HTERT RPE-1 (cell line): Measurements from ENCODE around the gene UNC13C.

ENCODE experiments used
- in situ Hi-C: fragments of 300-500 bp; cut with MboI; formaldehyde crosslinking; loops from 4 replicates; pipeline ENCODE4 v1.14.3; 2020; ENCODE audit warnings: low sequenced_read_pairs

Gene UNC13C

DNA sequence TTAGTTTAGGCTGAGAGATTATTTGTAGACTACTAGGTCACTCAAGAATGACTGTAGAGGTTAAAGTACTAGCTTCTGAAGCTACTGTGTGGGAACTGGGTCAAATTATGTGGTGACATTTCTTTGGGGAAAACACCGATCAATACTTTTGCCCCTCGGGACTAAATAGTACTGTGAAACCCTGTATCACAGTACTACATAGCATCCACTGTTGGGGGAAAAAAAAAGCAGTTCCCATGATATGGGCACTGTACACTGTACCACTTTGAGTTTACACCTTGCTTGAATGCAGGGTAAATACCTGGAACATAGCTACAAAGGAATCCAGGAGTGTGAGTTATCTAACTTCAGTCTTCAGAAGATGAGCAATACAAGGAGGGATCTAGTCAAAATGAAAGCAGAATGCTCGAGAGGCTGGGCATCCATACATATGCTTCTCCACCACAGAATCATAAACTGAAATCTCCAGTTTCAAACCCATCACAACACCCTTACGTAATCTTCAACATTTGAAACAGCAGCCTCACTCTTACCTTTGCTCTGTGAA is 311.4 kb downstream of the UNC13C start:
- in situ Hi-C loops = no loop called here

- in situ Hi-C loops = no loop called here
Measured at GRCh38 chr15:54298396-54298795, 320.2 kb downstream of the UNC13C start.

DNA sequence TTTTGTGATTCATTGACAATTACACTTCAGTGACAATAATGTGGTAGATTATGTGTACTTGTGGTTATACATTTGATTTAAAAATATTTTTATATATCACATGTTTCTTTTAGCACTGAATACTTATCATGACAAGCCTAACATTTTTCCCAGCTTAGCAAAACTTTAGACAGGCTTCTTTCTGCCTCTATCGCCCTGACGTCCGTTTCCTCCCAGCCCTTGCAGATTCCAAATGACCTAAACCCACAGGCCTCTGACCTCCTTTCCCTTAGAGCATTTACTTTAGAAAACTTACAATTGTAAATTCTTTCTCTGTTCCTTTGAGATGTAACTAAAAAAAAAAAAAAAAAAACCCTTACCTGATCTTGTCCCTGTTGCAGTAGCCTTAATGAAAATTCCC is 326.1 kb downstream of the UNC13C start:
- in situ Hi-C loops = no loop called here

DNA sequence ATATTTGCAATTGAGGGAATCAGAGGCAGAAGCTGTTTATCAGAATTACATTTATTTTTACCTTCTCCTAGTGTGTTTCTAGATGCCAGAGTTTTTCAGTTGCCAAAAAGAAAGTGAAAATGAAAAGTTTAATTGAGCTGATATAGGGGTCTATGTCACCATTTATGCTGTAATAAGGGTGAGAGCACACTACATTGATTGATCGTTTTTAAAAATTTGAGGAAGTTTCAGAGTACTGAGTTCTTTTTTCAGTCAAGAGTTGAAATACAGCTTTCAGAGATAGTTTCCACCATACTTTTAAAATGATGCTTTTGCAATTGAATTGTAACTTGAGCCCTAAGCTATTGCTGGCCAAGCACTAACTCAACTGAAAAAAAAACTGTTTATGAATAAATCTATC is 326.9 kb downstream of the UNC13C start:
- in situ Hi-C loops = no loop called here

- in situ Hi-C loops = no loop called here
Measured at GRCh38 chr15:54307252-54307902, 329.1 kb downstream of the UNC13C start.

DNA sequence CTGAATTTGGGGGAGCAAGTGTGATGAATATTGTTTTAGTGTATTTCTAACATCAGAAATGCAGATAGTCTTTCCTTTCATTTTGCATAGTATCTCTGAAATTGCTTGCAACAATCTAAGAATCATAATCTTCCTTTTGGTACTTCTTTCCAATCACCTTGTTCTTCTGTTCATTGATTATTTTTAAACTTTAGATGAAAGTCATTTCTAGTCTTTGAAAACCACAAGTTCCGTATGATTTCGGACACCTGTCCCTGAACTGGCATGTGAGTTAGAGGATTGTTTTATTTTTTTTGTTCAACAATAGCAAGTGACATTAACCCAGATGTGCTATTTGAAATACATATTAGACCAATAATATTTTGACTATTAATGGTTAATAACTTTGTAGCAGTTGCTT is 329.7 kb downstream of the UNC13C start:
- in situ Hi-C loops = no loop called here

DNA sequence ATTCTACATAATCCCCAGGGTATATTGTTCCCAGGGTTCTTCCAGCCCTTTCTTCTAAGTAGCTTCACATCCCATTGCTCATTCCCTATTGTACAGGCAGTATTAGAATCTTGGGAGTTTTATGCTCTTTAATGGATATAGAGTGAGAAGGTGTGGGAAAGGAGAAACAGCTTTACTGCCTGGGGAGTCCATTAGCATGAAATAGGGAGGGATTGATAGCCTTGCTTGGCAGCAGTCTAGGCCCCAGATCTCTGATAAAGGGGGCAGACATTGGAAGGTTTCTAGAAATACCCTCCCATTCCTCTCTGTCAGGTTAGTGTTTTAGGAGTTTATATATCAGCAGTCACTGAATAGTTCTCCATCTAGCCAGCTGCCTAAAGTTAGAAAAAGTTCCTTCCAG is 334.3 kb downstream of the UNC13C start:
- in situ Hi-C loops = no loop called here

GRCh38 chr15:54321426-54321825 is 343.2 kb downstream of the UNC13C start:
- in situ Hi-C loops = no loop called here

DNA sequence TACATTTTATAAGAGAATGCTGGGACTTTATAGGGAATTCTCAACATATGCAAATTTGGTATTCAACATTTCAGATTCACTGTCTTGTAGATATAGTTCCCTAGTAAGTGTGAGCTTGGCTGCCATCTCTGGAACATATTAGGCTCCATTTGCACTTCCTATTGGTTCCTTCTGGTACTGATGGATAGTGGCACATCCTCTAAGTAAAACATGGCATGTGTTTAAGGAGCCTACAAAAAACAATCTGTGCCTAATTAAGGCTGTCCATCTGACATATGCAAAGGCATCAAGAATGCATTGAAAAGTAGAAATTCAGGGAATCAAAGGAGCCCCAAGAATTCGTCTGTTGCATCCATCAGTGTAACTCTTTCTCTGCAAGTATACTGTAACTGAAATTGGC is 344.1 kb downstream of the UNC13C start:
- in situ Hi-C loops = no loop called here

DNA sequence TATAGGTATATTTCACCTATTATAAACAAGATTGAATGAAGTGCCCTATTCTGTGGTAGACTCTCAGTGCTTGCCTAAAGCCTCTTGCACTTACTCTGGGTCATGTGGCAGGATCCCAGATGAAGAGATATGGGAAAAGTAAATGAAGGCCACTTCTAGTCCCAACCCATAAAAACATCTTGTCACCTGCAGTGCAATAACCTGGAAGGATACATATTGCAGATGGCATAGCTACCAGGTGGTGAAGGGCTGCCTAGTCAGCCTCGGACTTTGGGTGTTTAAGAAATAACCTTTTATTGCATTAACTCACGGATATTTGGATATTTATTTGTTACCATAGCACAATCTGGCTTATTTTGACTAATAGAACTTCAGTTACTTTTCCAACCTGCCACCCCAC is 367.1 kb downstream of the UNC13C start:
- in situ Hi-C loops = no loop called here

DNA sequence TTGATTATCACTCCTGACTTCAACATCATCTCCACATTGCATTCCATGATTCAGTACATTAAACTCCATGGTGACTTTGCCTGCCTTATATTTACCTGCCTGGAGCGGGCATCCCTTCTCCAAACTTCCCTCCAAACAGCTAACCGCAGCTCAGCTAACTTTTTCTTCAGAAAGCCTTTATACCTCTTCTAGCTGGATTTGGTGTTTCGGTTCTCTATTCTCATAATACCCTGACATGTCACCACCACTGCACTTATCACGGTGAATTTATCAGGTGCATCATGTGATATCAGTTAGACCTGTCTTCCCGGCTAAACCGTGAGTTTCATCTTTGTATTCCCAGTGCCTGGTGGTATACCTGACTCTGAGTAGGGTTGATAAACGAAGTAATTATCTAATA is 367.6 kb downstream of the UNC13C start:
- in situ Hi-C loops = no loop called here

DNA sequence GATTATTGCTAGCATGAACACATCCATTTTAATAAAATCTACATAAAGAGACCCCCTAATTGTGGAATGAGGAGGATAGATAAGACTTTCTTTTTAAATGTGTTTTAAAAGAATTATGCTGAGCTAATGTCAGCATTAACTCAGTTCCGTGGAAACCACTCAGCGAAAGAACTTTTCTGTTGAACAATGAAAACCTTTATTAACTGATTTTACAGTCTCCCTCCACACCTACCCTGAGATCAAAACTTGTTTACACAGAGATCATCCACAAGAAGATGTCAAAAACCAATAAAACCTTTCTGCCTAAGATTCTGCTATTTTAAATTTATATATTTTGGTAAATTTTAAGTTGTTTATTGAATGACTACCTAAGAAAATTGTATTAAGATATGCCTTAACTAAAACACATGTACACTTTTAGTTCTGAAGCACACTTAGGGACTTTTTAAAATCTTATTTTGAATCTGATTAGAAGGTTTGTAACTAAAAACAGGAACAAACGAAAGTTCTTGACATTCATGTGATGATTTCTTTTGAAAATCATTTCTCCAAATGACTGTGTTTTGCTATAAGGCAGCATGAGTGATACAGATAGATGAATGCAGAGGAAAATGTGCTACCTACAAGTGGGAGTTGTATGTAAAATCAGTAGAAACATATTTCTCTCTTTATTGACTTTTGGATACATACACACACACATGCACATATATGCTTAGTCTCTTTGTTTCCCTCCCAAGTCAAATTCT is 369.0 kb downstream of the UNC13C start:
- in situ Hi-C loops = no loop called here

- in situ Hi-C loops = no loop called here
Measured at GRCh38 chr15:54353726-54354125, 375.5 kb downstream of the UNC13C start.

DNA sequence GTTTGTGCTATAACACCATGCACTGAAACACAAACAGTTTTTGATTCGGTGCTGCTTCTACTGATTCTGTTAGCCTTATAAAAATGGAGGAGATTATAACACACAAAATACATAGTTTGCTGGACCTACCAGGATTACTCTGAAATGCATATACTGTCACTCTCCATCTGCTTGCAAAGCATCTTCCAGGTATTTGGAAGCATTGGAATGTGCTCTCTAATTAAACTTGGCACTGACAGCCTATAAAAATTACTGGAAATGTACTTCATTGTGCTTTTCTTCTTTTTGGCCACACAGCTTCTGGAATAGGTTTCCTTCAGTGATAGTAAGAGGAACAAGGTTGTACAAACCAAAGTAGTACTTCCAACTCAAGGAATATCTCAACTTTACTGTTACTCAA is 376.1 kb downstream of the UNC13C start:
- in situ Hi-C loops = no loop called here

DNA sequence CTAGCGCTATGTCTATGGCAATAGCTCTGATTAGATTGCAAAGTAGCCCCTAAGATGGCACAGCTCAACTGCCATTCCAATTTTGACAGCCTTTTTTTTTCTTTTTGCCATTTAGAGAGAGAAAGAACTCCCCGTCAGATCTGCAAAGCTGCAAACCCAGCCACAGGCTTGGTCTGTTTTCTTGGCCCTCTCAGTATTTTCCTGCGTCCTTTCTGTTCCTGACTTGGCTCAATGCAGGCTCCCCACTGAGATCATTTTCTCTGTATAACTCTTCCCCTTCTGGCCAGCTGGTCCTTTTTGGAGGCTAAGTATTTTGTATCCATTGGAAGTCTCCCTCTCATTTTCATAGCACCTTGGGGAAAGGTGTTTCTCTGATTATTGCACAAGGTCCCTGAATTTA is 386.7 kb downstream of the UNC13C start:
- in situ Hi-C loops = no loop called here

DNA sequence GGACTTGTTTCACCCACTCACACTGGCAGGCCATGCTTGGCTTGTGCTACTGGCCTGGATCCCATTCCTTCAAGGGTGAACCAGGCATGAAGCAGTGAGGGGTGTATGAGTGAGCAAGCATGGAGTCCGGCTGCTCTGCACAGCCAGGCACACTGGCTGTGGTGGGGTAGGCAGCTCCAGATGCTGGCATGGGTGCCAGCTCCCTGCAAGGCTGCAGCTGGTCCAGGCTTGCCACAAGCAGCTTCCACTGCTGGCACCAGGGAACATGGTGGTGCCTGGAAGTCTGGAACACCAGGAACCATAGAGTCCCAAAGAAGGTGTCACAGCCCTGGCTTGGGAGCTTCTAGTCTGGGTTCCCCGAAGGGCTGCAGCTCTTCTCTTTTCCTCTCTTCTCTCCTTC is 395.1 kb downstream of the UNC13C start:
- in situ Hi-C loops = no loop called here

- in situ Hi-C loops = no loop called here
Measured at GRCh38 chr15:54374184-54374952, 396.1 kb downstream of the UNC13C start.

DNA sequence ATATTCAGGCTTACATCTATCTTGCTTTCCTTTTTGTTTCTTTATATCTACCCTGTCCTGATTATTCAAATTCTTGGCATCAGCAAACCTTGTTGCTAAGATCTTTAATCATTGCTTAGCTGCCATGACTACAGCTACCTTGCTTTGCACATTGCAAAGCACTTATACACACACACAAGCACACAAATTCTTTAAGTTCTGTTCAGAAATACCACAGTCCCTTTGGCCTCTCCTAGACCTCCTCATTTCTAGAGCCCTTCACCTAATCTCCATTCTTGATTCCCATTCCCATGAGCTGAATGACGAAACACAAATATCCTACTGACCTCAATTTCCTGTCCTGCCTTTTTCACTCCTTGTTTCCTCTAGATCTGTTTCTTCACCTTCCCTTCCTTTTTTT is 409.6 kb downstream of the UNC13C start:
- in situ Hi-C loops = no loop called here

DNA sequence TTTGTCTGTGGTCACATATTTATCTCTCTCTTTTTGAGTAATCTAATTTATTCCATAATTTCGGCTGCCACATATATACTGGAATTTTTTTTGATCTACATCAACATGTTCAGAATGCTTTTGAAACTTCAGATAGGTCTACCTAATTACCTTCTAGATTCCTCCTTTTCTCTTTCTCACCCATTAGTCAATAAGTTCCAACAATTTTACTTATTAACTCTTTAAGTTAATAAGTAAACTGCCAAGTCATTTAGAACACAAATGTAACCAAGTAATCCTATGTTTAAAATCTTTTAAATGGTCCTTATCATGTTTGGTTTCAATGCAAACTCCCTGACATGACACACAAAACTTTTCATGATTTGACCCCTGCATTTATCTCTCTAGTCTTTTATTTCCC is 410.5 kb downstream of the UNC13C start:
- in situ Hi-C loops = no loop called here

GRCh38 chr15:54410481-54410880 is 432.2 kb downstream of the UNC13C start:
- in situ Hi-C loops = no loop called here

- in situ Hi-C loops = no loop called here
Measured at GRCh38 chr15:54424171-54424570, 445.9 kb downstream of the UNC13C start.

GRCh38 chr15:54428596-54428995 is 450.4 kb downstream of the UNC13C start:
- in situ Hi-C loops = no loop called here
